NCI-H2107 treated with DMSO at 0.1 percent for 48 hours (cell line): ENCODE data around the gene FAM174C.

Experiments
- DNase-seq: peaks from one replicate; lab custom pipeline; 2025; ENCODE audit not compliant: unreplicated experiment; lab: John Stamatoyannopoulos, UW

Gene FAM174C

GRCh38 chr19:1272423-1273262 lies 2.7 kb upstream of the FAM174C start:
- no peak for DNase-seq

GRCh38 chr19:1273263-1274041 lies 1.9 kb upstream of the FAM174C start:
- no peak for DNase-seq

DNA sequence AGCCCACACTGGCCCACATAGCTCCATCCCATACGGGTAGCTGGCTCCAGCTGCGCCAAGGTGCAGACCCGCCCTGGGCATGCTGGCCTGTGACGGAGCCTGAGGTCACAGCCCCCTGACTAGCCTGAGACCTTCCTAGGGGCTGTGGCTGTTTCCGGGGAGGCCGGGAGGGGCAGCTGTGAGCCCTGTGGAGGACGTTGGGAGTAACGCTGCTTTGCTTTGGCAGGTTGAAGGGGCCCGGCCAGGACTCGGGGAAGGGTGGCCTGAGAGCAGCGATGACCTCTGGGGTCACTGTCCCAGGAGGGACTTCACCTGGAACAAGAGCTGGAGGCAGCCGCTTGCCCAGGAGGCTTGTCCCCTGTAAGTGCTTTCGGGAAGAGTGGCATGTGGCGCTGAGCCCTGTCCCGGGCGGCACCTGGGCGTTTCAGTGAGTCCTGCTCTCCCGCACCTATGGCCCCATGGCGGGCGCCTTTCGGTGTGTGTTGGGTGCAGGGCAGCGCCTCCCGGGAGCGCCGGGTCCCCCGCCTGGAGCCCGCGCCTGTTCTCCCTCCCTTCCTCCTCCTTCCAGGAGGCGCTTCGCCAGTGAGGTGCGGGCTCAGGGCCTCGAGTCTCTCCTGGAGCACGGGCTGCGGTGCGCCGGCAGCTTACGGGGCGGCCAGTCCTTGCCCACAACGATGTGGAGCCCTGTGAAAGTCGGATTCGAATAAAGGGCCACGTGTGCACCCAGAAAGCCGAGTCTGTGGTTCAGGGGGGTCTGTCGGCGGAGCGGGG lies 1.1 kb upstream of the FAM174C start:
- no peak for DNase-seq

DNA sequence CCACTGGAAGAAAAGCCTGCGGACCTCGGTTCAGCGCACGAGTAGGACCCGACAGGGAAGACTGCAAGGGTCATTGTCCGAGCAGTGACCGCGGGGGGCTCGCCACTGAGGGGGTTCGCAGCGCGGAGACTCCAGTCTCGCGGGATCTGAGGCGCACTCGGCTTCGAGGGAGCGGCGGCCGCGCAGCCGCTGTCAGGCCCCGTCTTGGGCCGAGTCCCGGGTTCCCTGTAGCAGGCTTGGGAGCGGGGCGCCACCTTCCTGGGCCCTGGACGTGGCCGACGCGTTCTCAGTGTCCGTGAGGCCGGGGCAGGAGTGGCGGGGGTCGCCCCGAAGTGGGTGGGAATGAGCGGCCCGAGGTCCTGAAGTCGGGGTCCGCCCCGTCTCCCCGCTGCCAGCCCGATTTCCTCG lies 474 bp upstream of the FAM174C start:
- no peak for DNase-seq

- DNase-seq: no peak
Measured at GRCh38 chr19:1275976-1276627, 772 bp downstream of the FAM174C start.

DNA sequence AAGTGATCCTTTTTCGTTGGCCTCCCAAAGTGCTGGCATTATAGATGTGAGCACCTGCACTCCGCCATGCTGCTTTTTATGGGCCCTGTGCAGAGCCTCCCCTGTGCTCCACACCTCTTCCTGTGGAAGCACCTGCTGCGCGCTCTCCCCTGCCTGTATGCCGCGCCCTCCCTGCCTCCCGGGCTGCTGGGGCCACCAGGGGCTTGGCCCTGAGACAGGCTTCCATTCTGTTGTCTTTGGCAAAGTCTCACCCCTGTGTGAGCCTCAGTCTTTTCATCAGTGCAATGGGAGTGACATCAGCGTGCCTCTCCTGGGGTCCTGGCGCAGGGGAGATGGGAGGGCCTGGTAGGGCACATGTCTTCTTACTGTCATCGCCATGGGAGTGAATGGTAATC lies 1.3 kb downstream of the FAM174C start:
- no peak for DNase-seq

GRCh38 chr19:1277061-1277460 lies 1.7 kb downstream of the FAM174C start:
- DNase-seq: no peak

GRCh38 chr19:1278074-1278473 lies 2.7 kb downstream of the FAM174C start:
- no peak for DNase-seq

- no peak for DNase-seq
Measured at GRCh38 chr19:1278713-1279660, 3.7 kb downstream of the FAM174C start.

DNA sequence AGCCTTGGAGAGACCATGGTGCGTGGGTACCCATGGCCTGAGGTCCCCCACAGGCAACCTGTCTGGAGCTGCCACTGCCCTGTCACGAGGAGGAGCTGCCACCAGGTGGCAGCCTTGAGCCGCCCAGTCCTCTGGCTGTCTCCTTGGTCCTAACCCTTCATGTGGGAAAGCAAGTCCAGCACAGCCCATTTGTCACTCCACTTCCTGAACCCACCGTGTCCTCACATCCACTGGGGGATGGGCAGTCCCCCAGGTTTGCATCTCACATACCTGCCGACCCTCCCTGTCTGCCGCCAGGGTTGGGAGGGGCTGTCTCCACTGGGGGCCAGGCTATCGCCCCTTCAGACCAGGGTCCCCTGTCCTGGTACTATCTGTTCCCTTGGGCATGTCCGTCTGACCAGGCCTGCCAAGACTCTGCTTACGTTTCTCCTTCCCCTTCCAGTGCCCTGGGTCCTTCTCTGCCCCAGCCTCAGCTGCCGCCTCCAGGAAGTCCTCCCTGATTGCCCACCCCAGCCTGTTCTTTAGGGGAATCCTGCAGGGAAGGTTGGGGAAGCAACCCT lies 4.5 kb downstream of the FAM174C start:
- DNase-seq: peak; percentile 51

- no peak for DNase-seq
Measured at GRCh38 chr19:1280636-1281568, 5.6 kb downstream of the FAM174C start.

- no peak for DNase-seq
Measured at GRCh38 chr19:1281569-1282287, 6.4 kb downstream of the FAM174C start.

DNA sequence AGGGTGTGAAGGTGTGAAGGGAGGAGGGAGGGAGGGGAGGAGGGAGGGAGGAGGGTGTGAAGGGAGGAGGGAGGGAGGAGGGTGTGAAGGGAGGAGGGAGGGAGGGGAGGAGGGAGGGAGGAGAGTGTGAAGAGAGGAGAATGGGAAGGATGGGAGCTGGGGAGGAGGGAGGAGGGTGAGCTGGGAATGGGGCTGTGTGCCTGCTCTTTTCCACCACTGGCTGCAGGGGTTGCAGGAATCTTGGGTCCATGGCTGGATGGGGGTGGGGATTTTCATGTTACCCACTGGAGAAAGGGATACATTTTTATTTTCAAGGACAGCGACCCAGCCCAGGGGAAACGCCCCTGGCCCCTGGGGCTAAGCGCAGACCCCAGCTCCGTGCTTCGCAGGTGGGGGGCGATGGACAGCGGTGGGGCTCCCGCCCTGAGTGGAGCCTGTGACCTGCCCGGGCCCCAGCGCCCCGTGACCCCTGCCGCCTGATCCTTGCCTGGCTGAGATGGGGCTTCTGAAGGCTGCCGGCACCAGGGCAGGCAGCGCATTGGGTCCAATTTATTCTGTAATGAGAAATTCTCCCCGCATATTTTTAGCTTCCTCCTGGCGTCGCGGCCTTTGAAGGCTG lies 7.4 kb downstream of the FAM174C start:
- DNase-seq: no peak

DNA sequence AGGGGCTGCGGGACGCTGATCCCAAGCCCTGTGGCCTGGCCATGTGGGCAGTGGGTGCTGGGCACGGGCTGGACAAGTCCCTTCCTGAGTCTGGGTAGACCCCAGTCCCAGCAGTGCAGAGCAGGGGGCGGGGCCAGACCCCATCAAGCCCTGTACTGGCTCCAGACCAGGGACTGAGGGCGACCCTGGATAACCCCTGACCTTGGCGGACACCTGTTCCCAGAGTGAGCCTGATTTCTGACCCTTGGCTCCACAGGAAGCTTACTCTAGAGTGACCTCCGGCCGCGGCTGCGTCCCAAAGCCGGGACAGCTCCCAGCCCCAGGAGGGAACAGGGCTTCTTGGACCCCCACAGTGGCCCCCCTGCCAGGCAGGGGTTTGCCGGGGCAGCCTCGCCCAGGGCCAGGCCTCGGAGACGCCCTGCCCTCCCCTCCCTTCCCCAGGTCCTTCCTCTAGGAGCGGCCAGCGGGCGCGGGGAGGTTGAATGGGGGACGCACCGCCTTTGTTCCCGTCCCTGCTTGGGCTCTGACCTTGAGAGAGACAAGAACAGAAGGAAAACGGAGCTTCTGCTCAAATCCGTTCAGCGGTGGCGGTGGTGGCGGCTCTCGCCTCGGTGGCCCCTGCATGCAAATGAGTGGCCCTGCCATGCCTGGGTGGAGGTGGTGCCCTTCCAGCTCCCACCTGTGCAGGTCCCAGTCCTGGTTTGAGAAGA lies 8.0 kb downstream of the FAM174C start:
- DNase-seq: no peak

DNA sequence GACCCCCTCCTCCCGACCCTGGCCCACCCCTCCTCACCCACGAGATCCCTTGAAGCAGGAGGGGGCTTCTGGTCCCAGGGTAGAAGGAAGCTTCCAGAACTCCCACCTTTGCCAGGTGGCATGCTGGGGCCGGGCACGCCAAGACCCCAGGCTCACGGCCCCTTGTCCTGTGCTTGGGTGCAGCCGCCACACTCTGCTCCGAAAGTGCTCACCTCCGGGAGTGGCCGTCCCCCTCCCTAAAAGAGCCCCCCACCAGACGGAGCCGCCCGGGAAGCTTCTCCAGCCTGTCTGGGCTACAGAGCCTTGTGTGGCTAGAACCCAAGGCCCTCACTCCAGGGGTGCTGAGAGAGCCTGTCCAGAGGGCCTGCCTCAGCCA lies 8.6 kb downstream of the FAM174C start:
- no peak for DNase-seq

GRCh38 chr19:1284293-1284978 lies 9.1 kb downstream of the FAM174C start:
- no peak for DNase-seq
